T-helper 1 cell treated with Interleukin-12 subunit alpha and Interleukin-12 subunit beta and Interleukin-4 antibody, amounts not matched to agents 30 ng/mL and 1 ng/mL, for 36 hours (primary cell): ENCODE data around the gene F12. TPM values are rescaled to one million over a fixed set of nuclear protein-coding genes. Genes with fewer than 3 reads are reported as not detected.
"Not testable (repeated sequence)": the region's sequence is repeated elsewhere in the genome, so short reads cannot be mapped to it uniquely, and the experiment has no call there.

Experiments
- intact Hi-C: fragments of 100-400 bp; cut with micrococcal nuclease; formaldehyde crosslinking; loops from one replicate; pipeline ENCODE4 v1.15.1; 2024
- total RNA-seq: library from RNA; stranded (reverse); gene quantifications from 2 replicates; pipeline ENCODE4 v1.2.3, GENCODE V29; 2022

Gene F12
- total RNA-seq, 1 donor from 2014 or later, result 0.22 TPM

DNA sequence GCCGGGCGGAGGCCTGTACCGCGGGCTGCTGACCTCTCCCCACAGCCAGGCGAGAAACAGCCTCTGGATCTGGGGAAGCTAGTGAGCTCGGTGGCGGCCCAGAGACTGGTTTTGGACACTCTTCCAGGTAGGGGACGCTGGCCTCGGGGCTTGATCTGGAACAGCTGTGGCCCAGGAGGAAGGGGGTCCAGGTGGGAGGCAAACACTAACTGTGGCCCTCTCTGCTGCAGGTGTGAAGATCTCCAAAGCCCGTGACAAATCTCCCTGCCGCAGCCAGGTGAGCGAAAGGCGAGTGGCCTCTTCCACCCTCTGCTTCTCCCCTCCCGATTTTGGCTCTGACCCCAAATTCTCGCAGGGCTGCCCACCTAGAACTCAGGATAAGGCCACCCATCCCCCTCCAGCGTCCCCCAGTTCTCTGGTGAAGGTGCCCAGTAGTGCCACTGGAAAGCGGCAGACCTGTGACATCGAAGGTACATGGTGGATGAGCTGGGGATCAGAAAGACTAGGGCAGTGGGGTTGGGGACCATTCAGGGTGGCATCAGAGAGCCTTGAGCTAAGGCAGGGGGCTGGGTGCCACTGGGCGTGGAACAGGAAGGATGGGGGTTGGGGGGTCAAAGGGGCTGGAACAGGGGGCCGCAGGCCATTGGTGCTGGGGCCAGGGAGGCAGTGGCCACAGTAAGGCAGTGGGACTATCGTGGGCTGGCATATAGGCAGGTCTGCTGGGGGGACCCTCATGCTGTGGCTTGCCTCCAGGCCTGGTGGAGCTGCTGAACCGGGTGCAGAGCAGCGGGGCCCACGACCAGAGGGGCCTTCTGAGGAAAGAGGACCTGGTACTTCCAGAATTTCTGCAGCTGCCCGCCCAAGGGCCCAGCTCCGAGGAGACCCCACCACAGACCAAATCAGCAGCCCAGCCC, 38.0 kb downstream of the F12 start:
- intact Hi-C loops, result loop anchor here (1.0 to 2.0 kb wide), 2 partner anchors 7 to 15 kb away; partner anchors contain the start of gene RGS14

DNA sequence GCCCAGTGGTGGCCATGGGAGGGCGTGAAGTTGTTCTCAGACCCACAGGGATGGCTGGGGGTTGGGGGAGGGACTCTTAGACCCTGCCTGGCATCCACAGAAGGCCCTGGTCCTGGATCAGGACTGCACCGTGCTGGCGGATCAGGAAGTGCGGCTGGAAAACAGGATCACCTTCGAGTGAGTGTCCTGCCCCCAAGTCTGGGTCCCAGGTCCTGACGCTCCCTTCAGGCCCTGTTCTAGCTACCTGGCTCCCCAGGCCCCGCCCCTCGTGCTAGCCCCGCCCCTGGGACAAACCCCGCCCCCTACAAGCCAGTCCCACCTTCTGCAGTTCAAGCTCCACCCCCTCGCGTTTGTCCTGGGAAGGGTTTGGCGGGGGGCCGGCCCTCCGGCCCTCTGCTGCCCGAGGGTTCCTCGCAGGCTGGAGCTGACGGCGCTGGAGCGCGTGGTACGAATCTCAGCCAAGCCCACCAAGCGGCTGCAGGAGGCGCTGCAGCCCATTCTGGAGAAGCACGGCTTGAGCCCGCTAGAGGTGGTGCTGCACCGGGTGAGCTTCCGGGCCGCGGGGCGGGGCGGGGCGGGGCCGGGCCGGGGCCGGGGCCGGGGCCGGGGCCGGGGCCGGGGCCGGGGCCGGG, 38.8 kb downstream of the F12 start:
- intact Hi-C loops, result loop anchor here (1.0 to 2.0 kb wide), 2 partner anchors 14 to 19 kb away; partner anchors contain the start of gene RGS14

DNA sequence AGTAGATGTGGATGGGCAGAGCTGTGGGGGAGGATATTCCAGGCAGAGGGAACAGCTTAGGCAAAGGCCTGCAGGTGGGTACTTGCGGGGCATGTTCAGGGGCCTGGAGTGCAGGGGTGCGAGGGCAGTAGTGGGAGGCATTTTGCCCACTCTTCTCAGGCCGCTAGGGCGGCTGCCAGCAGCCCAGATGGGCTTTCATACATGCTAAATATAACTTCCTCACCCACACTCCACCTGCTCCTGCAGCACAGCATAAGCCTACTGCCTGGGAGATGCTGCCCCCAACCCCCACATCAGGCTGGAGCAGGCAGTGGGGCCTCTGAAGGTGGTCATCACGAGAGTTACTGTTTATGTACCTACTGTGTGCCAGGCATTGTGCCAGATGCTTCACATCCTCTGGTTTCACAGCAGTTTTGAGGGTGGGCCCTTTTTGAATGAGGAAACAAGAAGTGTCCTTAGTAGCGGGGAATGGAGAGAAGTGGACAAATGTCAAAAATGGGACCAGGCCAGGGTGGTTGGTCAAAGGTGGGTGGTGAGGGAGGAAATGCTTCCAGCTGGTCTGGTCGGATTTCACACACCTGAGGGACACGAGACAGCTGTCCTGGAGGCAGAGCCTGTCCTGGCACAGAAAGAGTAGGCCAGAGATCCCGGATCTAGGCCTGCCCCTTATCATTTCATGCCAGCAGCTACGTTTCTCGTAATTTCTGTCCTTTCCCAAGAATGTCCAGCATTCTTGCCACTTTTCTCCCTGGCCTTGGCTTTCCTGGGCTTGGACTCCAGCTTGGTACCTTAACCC, 39.5 kb downstream of the F12 start:
- intact Hi-C loops, result loop anchor here (1.0 to 2.0 kb wide), 2 partner anchors 13 to 19 kb away; partner anchors contain the start of gene RGS14

DNA sequence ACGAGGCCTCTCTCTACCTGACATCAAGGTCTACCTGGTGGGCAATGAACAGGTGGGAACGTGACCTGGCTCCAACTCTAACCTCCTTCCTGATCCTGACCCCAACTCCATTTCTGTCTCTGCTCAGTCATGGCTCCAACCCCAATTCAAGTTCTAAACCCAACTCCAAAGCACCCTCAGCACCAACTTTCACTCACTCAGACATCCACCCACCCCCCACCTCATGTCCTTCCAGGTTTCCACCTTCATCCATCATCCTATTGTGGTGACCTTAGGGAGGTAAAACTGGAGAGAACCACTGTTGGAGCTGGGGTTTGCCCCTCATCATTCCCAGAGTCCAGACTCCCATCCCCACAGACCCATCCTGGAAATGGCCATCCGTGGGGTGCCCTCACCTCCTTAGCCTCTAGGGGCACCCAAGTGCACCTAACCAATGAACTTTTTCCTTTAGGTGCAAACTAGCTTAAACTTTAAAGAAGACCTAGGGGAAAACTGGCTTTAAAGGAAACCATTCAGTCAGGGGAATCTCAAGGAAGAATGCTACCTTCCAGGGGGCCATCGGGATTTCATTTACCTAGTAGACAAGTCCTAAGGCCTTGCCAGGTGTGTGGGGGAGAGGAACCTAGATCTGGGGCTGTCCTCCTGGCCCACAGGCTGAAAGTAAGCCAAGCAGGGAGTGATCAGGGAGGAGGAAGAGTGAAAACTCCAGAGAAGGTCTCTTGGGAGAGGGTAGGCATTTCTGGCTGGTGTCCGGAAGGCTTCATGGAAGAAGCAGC, 40.3 kb downstream of the F12 start:
- intact Hi-C loops, result no loop called here

DNA sequence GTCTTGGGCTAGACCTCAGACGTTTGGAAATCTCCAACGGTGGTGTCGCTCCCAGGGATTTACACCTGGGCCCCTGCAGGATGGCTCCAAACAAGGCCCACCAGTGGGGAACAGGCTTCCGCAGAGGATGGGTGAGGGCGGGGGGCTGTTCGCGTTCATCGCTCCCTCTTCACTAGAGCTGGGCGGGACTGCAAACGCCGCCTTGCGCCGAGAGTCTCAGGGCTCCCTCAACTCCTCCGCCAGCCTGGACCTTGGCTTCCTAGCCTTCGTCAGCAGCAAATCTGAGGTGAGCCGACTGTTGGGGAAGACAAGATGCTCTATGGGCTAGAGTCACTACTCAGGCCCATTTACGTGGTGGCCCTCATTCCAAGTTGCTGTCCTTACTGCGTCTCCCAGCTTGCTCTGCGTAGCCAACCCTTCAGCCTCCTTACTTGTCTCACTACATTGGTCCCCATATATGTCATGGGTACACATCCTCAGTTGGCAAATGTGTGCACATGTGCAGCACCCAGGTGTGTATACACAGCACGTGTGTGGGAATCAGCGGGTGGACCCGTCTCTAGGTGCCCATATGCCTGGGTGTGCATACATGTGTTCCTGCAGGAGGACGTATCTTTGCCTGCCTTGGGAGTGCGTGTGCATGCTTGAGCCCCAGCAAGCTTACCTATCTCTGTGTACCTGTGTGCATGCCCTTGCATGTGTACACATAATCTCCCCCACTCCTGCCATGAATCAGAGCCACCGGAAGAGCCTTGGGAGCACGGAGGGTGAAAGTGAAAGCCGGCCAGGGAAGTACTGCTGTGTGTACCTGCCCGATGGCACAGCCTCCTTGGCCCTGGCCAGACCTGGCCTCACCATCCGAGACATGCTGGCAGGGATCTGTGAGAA, 41.1 kb downstream of the F12 start:
- intact Hi-C loops, result no loop called here

DNA sequence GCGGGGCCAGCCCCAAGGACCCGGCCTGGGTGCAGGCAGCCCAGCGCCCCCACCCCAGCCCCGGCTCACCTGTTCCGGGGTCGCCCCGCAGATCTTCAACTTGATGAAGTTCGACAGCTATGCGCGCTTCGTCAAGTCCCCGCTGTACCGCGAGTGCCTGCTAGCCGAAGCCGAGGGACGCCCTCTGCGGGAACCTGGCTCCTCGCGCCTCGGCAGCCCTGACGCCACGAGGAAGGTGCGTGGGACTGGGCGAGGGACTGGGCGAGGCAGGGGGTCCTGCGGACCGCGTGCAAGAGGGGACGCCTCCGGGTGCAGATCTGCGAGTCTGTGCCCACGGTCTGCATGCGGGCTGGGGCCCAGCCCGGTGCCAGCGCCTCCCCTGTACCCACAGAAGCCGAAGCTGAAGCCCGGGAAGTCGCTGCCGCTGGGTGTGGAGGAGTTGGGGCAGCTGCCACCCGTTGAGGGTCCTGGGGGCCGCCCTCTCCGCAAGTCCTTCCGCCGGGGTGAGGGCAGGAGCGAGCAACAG, 42.0 kb downstream of the F12 start:
- intact Hi-C loops, result no loop called here

DNA sequence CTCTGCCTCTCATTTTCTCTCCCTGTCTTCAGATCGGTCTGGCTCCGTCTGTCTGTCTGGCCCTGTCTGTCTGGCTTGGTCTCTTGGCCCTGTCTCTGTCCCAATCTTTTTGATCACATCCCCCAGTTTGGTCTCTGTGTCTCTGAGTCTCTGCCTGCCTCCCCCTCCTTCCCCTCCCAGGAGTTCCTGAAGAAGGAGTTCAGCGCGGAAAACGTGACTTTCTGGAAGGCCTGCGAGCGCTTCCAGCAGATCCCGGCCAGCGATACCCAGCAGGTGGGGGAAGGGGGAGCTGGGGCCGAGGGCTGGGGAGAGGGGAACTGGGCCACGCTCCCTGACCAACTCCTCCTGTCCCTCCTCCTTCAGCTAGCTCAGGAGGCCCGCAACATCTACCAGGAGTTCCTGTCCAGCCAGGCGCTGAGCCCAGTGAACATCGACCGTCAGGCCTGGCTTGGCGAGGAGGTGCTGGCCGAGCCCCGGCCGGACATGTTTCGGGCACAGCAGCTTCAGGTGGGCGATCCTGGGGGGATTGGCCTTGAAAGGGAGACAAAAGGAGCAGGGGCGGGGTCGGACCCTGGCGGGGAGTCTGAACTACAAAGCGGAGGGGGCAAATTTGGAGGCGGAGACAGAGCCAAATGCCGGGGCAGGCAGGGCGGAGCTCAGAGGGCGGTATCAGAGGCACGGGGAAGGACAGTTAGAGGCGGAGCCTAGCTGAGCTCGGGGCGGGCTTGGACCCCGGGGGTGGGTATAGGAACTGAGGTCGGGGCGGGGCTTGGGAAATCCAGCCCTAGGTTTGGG, 42.6 kb downstream of the F12 start:
- intact Hi-C loops, result no loop called here

DNA sequence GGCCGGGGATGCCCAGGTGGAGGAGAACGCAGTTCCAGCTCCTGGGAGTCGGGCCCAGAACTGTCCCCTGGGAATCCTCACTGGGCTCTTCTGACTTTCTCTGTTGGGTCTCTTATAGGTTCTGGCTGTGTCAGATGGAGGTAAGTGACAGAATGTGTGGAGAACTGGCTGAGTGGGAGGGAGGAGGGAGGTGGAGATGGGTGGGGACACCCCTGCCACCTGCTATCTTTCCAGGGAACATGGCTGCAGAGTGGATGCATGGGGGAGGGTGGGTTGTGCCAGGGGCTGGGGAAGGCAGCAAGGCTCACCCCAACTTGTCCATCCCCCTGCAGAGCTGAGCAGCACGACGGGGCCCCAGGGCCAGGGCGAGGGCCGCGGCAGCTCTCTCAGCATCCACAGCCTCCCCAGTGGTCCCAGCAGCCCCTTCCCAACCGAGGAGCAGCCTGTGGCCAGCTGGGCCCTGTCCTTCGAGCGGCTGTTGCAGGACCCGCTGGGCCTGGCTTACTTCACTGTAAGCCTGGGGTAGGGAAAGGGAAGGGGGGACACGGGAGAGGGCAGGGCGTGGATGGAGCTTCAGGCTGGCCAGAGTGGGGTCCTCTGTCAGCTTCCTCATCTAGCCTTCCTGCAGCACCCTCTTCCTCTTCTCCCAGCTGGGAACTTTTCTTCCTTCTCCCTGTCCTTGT, 43.4 kb downstream of the F12 start:
- intact Hi-C loops, result no loop called here

DNA sequence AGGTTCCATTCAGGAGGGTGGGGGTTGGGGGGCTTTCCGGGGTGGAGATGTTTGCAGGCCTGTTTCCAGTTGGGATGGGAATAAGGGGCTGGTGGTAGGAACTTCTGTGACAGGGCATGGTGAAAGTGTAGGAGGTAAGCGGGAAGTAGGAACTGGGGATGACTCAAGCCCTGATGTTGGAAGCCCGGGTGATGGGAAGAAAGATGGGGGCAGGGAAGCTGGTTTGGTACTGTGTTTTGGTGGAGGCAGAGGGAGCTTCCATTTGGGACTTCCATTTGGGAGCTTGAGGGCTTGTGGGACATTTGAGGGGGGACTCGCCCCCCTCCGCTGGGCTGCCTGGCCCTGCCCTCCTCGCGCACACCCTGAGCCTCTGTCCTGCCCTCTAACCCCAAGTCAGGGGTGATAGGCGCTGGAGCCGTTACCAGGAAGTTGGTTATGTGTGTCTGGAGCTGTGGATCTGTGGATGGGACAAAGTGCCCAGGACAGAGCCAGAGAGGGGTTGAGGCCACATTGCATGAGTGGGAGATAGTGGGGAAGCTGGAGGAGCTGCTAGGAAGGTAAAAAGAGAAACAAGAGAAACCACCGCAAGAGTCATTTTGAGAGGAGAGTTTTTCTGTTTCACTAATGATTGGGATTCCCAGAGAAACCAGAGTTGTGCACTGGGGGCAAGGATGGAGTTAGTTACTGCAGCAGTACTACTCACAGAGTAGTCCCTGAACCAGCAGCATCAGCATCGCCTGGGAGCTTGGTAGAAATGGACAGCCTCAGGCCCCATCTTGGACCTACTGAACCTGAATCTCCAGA, 45.0 kb downstream of the F12 start:
- intact Hi-C loops, result loop anchor here (1.0 kb wide), 1 partner anchor 8 kb away; no protein-coding TSS in a partner anchor

DNA sequence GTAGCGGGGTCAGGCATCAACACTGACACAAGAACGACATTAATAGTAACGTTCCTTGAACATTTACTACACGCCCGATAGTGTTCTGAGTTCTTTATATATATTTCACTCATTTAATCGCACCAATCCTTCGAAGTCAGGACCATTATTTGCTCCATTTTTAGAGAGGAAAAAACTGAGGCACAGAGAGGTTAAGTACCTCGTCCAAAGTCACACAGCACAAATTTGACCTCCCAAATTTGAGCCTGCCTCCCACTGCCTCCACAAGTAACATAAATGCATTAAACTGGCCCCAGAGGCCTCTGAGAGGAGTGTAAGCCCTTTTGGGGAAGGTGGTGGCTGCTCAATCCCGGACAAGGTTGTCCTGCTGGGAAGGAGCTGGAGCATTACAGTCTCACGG, 45.8 kb downstream of the F12 start:
- intact Hi-C loops, result loop anchor here (1.0 kb wide), 3 partner anchors 12 to 134 kb away; partner anchors contain the start of genes LMAN2 and PDLIM7

DNA sequence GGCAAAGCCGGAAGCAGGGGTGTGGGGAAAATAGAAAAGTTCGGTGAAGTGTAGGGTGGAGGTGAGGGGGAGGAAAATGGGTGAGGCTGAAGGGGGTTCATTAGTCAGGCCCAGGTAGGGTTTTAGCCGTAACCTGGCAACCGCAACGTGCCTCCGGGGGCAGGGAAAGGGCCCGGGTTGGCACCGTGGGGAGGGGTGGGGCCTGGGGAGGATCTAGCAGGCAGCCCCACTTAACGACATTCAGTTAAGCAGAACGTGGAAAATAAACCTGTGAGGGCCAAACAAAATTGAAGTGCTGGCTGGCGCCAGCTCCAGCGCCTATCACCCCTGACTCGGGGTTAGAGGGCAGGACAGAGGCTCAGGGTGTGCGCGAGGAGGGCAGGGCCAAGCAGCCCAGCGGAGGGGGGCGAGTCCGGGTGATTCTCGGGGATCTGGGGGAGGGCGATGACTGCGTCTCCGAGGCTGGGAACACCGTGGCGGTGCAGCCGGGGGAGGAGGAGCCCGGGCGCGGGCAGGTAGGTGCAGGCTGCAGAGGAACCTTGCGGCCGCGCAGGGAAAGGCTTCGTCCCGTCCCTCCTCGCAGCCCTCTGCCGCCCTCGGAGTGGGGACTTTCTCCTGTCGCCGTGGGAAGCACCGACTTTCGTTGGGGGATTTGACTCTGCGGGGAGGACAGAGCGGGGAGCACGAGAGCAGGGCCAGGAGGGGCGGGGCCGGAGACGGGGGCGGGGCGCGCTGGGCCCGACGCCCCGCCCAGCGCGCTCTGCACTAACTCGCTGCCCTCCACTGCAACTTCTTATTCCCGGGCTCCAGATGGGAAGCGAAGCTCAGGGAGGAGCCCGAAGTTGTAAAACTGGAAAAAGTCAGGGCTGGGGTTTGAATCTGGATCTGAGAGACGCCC, 46.5 kb downstream of the F12 start:
- intact Hi-C loops, result loop anchor here (1.0 kb wide), 3 partner anchors 12 to 134 kb away; partner anchors contain the start of genes LMAN2 and PDLIM7

DNA sequence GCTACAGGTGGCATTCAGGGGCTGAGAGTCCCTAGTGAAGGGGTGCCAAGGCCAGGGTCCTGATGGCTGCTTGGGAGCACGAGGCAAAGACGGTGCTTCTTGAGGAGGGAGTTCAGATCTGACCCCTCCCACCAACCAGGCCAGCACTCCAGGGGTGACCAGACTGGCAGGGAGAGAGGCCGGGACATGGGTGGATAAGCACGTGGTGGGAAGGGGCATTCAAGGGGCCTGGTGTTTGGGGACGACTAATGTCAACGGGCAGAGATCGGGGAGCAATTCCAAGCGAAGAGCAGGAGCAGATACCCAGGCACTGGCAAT, 47.1 kb downstream of the F12 start:
- intact Hi-C loops, result no loop called here

DNA sequence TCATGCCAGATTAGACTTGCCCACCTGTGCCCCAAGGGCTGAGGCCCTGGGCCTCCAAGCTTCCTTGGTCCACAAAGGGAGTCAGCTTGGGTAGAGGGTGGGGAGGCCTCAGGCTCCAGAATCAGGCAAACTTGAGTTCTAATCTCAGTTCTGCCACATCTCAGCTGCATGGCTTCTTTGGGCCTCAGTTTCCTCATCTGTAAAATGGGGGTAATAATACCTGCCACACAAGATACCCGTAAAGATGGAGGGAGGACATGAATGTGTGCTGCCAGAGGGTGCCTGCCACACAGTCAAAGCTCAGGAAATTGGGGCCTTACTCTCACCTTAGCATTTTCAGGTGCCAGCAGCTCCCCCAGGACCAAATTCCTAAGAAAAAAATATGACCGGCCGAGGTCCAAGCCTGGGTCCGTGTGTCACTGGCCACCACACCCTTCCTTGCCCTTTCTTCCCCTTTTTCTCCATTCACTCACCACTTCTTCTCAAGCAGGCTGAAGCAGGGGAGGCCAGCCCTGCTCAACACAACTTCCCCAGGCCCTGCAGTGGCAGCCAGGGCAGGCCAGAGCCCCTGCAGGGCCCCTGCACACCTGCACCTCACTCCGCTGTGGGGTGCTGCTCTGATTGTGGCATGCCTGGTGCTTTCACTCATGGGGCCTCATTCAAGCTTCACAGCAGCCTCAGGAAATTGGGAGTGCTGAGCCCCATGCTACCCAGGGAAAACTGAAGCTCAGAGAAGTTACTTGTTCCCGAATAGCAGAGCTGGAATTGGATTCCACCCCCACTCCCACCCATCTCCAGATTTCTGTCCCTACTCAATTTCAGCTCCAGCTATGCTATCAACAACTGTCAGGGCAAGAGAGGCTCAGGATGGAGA, 47.7 kb downstream of the F12 start:
- intact Hi-C loops, result no loop called here

DNA sequence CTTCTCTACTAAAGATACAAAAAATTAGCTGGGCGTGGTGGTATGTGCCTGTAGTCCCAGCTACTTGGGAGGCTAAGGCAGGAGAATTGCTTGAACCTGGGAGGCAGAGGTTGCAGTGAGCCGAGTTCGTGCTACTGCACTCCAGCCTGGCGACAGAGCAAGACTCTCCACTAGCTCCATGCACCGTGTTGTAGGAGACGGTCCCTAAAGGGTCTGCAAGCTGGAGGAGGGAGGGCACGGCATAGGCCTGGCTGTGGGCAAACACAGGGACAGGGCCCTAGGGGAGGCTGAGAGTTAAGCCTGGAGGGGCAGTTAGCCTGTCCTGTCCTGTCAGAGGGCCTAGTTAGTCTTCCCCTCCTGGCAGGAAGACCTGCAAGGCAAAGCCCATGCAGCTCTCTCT, 48.6 kb downstream of the F12 start:
- intact Hi-C loops, result not testable (repeated sequence)

DNA sequence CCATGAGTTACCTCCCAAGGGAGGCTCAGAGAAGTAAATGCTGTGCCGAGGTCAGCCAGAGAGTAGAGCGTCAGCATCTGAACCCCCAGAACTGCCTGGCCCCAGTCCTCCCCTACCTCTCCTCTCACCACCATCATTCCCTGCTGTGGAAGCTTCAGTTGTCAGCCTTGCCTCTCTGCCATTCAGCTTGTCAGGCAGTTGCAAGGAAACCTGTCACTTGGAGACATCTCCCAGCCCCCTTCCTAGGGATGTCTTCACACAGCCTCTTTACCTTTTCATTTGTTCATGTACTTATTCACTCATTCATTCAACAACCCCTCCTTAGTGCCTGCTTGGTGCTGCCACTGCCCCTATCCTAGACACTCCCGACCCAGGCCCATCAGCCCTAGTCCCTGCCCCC, 49.5 kb downstream of the F12 start:
- intact Hi-C loops, result loop anchor here (5.0 kb wide), 1 partner anchor 792 kb away; the partner anchor contains the start of gene NHP2
